Stomach (tissue), 9 donors: ENCODE results near the gene NR5A1. TPM values are rescaled to one million over a fixed set of nuclear protein-coding genes. Genes with fewer than 3 reads are reported as not detected.

Experiments
- DNase-seq, 2 donors: peaks; one replicate each; pipeline versions ENCODE4 v3.0.0 to v3.0.0-alpha.2; 2013 to 2019
- H3K27ac ChIP-seq, 5 donors: fragments of 200-600 bp in 4 of 5; sonication (generic) in 4 of 5; one replicate each; pipeline ENCODE4 v1.5.1; 2013 to 2019; ENCODE audit warnings: mild to moderate bottlenecking in 1 of 5, moderate library complexity in 1 of 5
- H3K27me3 ChIP-seq, 3 donors: fragments of 200-600 bp; sonication (generic); one replicate each; pipeline ENCODE4 v1.5.1; 2017 to 2019; ENCODE audit warnings: mixed run types in 1 of 3
- H3K36me3 ChIP-seq, 4 donors: fragments of 200-600 bp; sonication (generic); 1 replicate in 3 of 4; 2 replicates in 1 of 4; pipeline ENCODE4 v1.5.1; 2016 to 2019
- H3K4me1 ChIP-seq, 4 donors: fragments of 200-600 bp; sonication (generic); one replicate each; pipeline ENCODE4 v1.5.1; 2016 to 2019
- H3K4me3 ChIP-seq, 4 donors: fragments of 200-600 bp; sonication (generic) in 3 of 4; one replicate each; pipeline ENCODE4 v1.5.1; 2016 to 2019; ENCODE audit warnings: mild to moderate bottlenecking in 1 of 4
- H3K9me3 ChIP-seq, 4 donors: fragments of 200-600 bp; sonication (generic); one replicate each; pipeline ENCODE4 v1.5.1; 2016 to 2019
- EP300 ChIP-seq: sonication (generic); formaldehyde crosslinking; IDR thresholded peaks from one replicate; pipeline ENCODE4 v1.6.1; 2017; ENCODE audit warnings: antibody characterized with exemption
- POLR2A ChIP-seq, 4 donors: fragments of 450-650 bp; IDR thresholded peaks; one replicate each; pipeline ENCODE4 v1.6.1; 2016; ENCODE audit warnings: antibody characterized with exemption in 4 of 4, control low read depth in 2 of 4, mild to moderate bottlenecking in 1 of 4, moderate library complexity in 1 of 4
- POLR2AphosphoS5 ChIP-seq, 3 donors: sonication (generic); formaldehyde crosslinking; IDR thresholded peaks; one replicate each; pipeline ENCODE4 v1.6.1; 2016; ENCODE audit warnings: antibody characterized with exemption in 3 of 3
- WGBS, 5 donors: extraction: QIAGEN DNeasy Blood & Tissue Kit in 3 of 5; methylation state at CpG; one replicate each; pipeline versions ENCODE4 v1.1.5 to v1.1.7; 2013 to 2018; 5-methylcytosine and 5-hydroxymethylcytosine counted together
- intact Hi-C: fragments of 100-400 bp; cut with DNase I; formaldehyde crosslinking; loops from one replicate; pipeline ENCODE4 v1.15.1; 2023; ENCODE audit warnings: low total_unique reads
- polyA plus RNA-seq, 3 donors: library from polyadenylated mRNA; stranded (reverse); fragments of 200-250 nt; gene quantifications; one replicate each; pipeline ENCODE4 v1.2.3, GENCODE V29; 2013
- total RNA-seq, 5 donors: library from RNA; depleted of rRNA; stranded (reverse); fragments of >200 nt; gene quantifications; one replicate each; pipeline versions ENCODE4 v1.1.0 to v1.2.3, GENCODE V29; 2014 to 2016
- TF ChIP-seq, protein P1 (sequence below), 7 experiments: fragments of 450-650 bp in 4 of 7; fragments of 200-600 bp in 3 of 7; sonication (generic) in 3 of 7; IDR thresholded peaks; one replicate each; pipeline ENCODE4 v1.5.1; 2016 to 2019; ENCODE audit warnings: antibody characterized with exemption in 7 of 7, control low read depth in 2 of 7, mild to moderate bottlenecking in 1 of 7
- donor health status: healthy with polysubstance abuse.
- donor health status: Bipolar disorder and iron deficiency.
- donor health status: healthy.

Gene NR5A1
- total and polyA plus RNA-seq, 8 donors: 0.03 to 2.4 TPM; not detected in 6

DNA sequence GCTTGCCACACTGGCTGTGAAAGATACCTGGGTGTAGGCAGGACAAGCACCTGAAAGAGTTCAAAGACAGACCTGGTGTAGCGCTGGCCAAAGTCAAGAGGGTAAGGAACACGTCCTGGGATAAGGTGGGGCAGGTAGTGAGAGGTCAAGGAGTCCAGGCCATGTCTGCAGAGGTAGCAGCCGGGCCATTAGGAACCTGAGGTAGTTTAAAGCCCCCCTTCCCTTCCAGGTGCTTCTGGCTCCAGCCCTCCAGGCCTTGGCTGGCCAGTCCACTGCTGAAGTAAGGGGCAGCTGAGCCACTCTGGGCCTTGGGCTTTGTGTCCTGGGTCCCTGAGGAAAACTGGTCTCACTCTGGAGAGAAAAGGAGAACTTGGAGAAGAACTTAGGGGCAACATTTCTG, 13.9 kb upstream of the NR5A1 start:
- no peak overlapping the region for H3K27ac ChIP-seq
- H3K36me3 ChIP-seq: no peaks in the 10 kb centered on the region
- H3K27me3 ChIP-seq: peaks cover 0 to 20% (median 0%) of the 10 kb centered on the region in 3 donors
- no peaks in the 10 kb centered on the region for H3K9me3 ChIP-seq
- WGBS, 5 donors: 80 to 88% (median 81%) methylated on average over 3 of the region's 3 CpGs
- no peak overlapping the region for H3K4me3 ChIP-seq
- TF ChIP-seq EP300: no peak
- TF ChIP-seq POLR2A (IDR thresholded peaks at IDR 0.05): no peak
- TF ChIP-seq POLR2AphosphoS5 (IDR thresholded peaks at IDR 0.05): no peak
- TF ChIP-seq, protein P1, sequence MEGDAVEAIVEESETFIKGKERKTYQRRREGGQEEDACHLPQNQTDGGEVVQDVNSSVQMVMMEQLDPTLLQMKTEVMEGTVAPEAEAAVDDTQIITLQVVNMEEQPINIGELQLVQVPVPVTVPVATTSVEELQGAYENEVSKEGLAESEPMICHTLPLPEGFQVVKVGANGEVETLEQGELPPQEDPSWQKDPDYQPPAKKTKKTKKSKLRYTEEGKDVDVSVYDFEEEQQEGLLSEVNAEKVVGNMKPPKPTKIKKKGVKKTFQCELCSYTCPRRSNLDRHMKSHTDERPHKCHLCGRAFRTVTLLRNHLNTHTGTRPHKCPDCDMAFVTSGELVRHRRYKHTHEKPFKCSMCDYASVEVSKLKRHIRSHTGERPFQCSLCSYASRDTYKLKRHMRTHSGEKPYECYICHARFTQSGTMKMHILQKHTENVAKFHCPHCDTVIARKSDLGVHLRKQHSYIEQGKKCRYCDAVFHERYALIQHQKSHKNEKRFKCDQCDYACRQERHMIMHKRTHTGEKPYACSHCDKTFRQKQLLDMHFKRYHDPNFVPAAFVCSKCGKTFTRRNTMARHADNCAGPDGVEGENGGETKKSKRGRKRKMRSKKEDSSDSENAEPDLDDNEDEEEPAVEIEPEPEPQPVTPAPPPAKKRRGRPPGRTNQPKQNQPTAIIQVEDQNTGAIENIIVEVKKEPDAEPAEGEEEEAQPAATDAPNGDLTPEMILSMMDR (IDR thresholded peaks at IDR 0.05): no peak
- intact Hi-C loops: no loop called here
- H3K4me1 ChIP-seq: no peaks in the 10 kb centered on the region
- no peak for DNase-seq

- WGBS, 5 donors: 27 to 59% (median 45%) methylated on average over 7 of the region's 7 CpGs
- Histone ChIP-seq H3K27me3 (peaks cover 0 to 20% (median 0%) of the 10 kb centered on the region in 3 donors), H3K4me3 (no peak overlapping the region), H3K27ac (no peak overlapping the region), H3K36me3 (no peaks in the 10 kb centered on the region), H3K9me3 (no peaks in the 10 kb centered on the region), H3K4me1 (no peaks in the 10 kb centered on the region)
- TF ChIP-seq POLR2A (IDR thresholded peaks at IDR 0.05): no peak
- TF ChIP-seq, protein P1 (IDR thresholded peaks at IDR 0.05): no peak
- no peak for TF ChIP-seq POLR2AphosphoS5 (IDR thresholded peaks at IDR 0.05)
- TF ChIP-seq EP300: no peak
- DNase-seq: peak in 1 of 2 donors; percentile 77
- intact Hi-C loops: no loop called here
Observed at GRCh38 chr9:124520206-124520596, 13.0 kb upstream of the NR5A1 start.

GRCh38 chr9:124518116-124518515, 10.9 kb upstream of the NR5A1 start:
- WGBS, 5 donors: 91 to 96% (median 95%) methylated on average over 7 of the region's 7 CpGs
- intact Hi-C loops: no loop called here

GRCh38 chr9:124517600-124517999, 10.4 kb upstream of the NR5A1 start:
- Histone ChIP-seq H3K36me3 (no peaks in the 10 kb centered on the region), H3K4me3 (no peak overlapping the region), H3K9me3 (no peaks in the 10 kb centered on the region), H3K27me3 (peaks cover 0 to 28% (median 3%) of the 10 kb centered on the region in 3 donors), H3K4me1 (peaks cover 0 to under 1% (median 0%) of the 10 kb centered on the region in 4 donors), H3K27ac (no peak overlapping the region)
- no peak for DNase-seq
- WGBS, 5 donors: 69 to 82% (median 73%) methylated on average over 4 to 5 of the region's 5 CpGs
- TF ChIP-seq, protein P1 (IDR thresholded peaks at IDR 0.05): no peak
- TF ChIP-seq EP300 (no peak), POLR2AphosphoS5 (IDR thresholded peaks at IDR 0.05) (no peak), POLR2A (IDR thresholded peaks at IDR 0.05) (no peak)
- intact Hi-C loops: no loop called here

More at GRCh38 chr9:124518116-124518515, 10.9 kb upstream of the NR5A1 start:
- no peak for DNase-seq
- Histone ChIP-seq H3K4me3 (no peak overlapping the region), H3K27ac (no peak overlapping the region), H3K36me3 (no peaks in the 10 kb centered on the region), H3K9me3 (no peaks in the 10 kb centered on the region), H3K4me1 (no peaks in the 10 kb centered on the region), H3K27me3 (peaks cover 0 to 25% (median 3%) of the 10 kb centered on the region in 3 donors)
- TF ChIP-seq EP300 (no peak), POLR2A (IDR thresholded peaks at IDR 0.05) (no peak), POLR2AphosphoS5 (IDR thresholded peaks at IDR 0.05) (no peak)
- TF ChIP-seq, protein P1 (IDR thresholded peaks at IDR 0.05): no peak
